ENCODE results near the gene ATF5. TPM values are rescaled to one million over a fixed set of nuclear protein-coding genes. Genes with fewer than 3 reads are reported as not detected.

ATF5 gene
- total RNA-seq, 1 donor from 2014 or later = 15.1 TPM

DNA sequence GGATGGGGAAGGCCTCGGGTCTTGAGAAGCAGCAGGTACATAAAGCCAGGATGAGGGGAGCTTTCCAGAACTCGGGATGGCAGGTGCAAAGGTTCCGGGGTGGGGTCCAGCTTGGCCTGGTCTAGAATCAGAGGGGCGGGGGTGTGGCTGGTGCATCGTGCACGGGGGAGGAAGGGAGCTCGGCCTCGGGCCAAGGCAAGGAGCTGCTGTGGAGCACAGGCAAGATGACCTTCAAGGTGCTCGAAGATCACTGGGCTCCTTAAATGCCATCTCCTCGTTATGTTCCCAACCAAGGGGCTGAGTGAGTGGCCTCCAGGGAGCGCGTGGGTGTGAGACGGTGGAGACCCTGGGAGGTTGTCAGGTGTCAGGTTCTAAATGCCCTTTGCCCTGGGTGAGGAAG is 48.1 kb downstream of the ATF5 start:
- ATAC-seq = no peak

- no peak for ATAC-seq
Measured at GRCh38 chr19:49977881-49978280, 48.9 kb downstream of the ATF5 start.

DNA sequence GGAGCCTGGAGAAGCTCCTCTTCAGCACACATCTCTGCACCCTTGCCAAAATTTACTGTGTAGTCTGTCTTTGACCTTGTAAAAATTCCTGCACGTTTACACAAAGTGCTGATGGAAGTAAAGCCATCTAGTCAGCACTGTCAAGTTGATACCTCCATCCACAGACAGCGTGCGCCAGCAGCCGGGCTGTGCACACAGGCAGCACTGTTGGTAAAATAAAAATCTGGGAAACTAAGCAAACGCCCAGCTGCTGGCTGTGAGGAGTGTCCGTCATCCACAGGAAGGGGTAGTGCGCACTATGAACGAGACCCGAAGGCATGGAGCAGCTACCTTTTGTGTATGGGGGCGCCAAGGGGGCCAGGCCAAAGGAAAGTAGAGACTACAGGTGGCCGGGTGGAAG is 49.3 kb downstream of the ATF5 start:
- no peak for ATAC-seq

DNA sequence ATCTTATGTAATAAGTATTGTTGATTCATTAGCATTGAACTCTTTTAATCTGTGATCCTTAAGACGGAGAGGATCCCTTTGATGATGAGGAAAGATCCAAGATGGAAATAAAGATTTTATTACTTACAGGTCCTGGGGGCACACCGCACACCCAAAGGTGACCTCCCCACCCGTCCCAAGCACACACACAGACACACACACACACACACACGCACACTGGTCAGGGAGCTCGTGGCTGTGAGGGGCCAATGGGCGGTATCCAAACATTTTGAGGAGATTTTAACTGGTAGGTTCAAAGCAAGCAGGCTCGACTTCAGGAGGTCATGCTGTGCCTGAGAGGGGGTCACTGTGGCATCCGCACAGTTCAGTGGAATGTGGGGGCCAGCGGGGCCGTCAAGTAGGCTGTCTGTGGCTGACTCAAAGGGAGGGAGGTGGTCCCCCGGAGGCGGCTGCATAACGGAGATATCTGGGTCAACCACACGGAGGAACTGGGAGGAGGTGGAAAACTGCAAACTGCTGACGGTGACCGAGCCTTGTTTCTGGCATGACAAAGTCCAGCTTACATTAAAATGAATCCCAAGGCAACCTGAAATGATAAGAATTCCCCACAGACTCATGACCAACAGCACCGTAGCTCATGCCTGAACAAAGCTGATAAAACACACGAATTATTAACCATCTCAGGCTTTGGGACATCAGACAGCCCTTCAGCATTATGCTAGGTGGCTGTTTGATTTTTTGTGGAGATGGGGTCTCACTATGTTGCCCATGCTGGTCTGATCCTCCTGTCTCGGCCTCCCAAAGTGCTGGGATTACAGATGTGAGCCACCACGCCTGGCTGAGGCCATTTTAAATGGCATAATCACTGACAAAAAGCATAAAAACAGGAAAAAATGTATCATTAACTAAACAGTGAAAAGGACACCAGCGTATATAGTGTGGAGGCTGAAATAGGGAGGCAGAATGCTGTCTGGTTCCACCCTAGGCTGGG is 52.9 kb downstream of the ATF5 start:
- no peak for ATAC-seq

Other genes with a start within 250 kb of the ATF5 start
- 0.92 TPM for gene ADM5, start 239.6 kb upstream of the ATF5 start, total RNA-seq
- 1.1 TPM for gene CPT1C, start 238.1 kb upstream of the ATF5 start, total RNA-seq
- gene TSKS, start 165.9 kb upstream of the ATF5 start, total RNA-seq = 0.12 TPM
- 54.0 TPM for gene AP2A1, start 162.2 kb upstream of the ATF5 start, total RNA-seq
- 8.3 TPM for gene FUZ, start 115.9 kb upstream of the ATF5 start, total RNA-seq
- 25.6 TPM for gene MED25, start 110.9 kb upstream of the ATF5 start, total RNA-seq
- 58.5 TPM for gene PTOV1, start 78.0 kb upstream of the ATF5 start, total RNA-seq
- gene PNKP, start 61.6 kb upstream of the ATF5 start, total RNA-seq = 29.2 TPM
- 32.7 TPM for gene AKT1S1, start 51.9 kb upstream of the ATF5 start, total RNA-seq
- gene TBC1D17, start 51.5 kb upstream of the ATF5 start, total RNA-seq = 15.8 TPM
- not detected for gene IL4I1, start 32.3 kb upstream of the ATF5 start, total RNA-seq
- gene NUP62, start 299 bp downstream of the ATF5 start, total RNA-seq = 23.6 TPM
- not detected for gene SIGLEC11, start 32.0 kb downstream of the ATF5 start, total RNA-seq
- gene VRK3, start 96.2 kb downstream of the ATF5 start, total RNA-seq = 20.3 TPM
- gene ZNF473, start 96.8 kb downstream of the ATF5 start, total RNA-seq = 6.7 TPM
- gene IZUMO2, start 234.1 kb downstream of the ATF5 start, total RNA-seq = not detected

Data from esophagus mucosa (tissue), 1 donor.